Body of pancreas (tissue), 4 donors: ENCODE measurements around the gene ARHGEF28. TPM values are rescaled to one million over a fixed set of nuclear protein-coding genes. Genes with fewer than 3 reads are reported as not detected.

ENCODE experiments used
- ATAC-seq: fragments of 150-250 bp; one replicate; pipeline ENCODE4 v1.9.1; 2016
- DNase-seq, 4 donors: peaks; one replicate each; pipeline ENCODE4 v3.0.0-alpha.2; 2019
- H3K27ac ChIP-seq, 4 donors: fragments of 200-600 bp; sonication (generic); 1 replicate in 3 of 4; 2 replicates in 1 of 4; pipeline versions ENCODE4 v1.5.1 to v1.6.1; 2016 to 2019; ENCODE audit warnings: mild to moderate bottlenecking in 1 of 4, mixed read lengths in 1 of 4, moderate library complexity in 1 of 4
- H3K27me3 ChIP-seq, 2 donors: fragments of 200-600 bp; sonication (generic); one replicate each; pipeline ENCODE4 v1.6.0; 2016; ENCODE audit warnings: mild to moderate bottlenecking in 1 of 2
- H3K36me3 ChIP-seq, 2 donors: fragments of 200-600 bp; sonication (generic); replicated peaks in 1 of 2; 2 replicates each; pipeline ENCODE4 v1.5.1; 2016; ENCODE audit warnings: low read depth in 2 of 2; ENCODE audit not compliant: insufficient read depth in 1 of 2
- H3K4me1 ChIP-seq: fragments of 200-600 bp; sonication (generic); one replicate; pipeline ENCODE4 v1.6.0; 2016
- H3K4me3 ChIP-seq, 2 donors: fragments of 200-600 bp; sonication (generic); 1 replicate in 1 of 2; 2 replicates in 1 of 2; pipeline ENCODE4 v1.5.1; 2016 to 2019
- H3K9me3 ChIP-seq, 3 donors: fragments of 200-600 bp; sonication (generic); 1 replicate in 2 of 3; 2 replicates in 1 of 3; pipeline ENCODE4 v1.5.1; 2016
- POLR2A ChIP-seq, 3 donors: fragments of 450-650 bp; IDR thresholded peaks; one replicate each; pipeline ENCODE4 v1.6.1; 2016; ENCODE audit warnings: antibody characterized with exemption in 3 of 3, mild to moderate bottlenecking in 2 of 3
- WGBS, 2 donors: methylation state at CpG; one replicate each; pipeline ENCODE4 v1.1.5; 2017; 5-methylcytosine and 5-hydroxymethylcytosine counted together
- intact Hi-C: fragments of 100-400 bp; cut with DNase I; formaldehyde crosslinking; loops from one replicate; pipeline ENCODE4 v1.15.1; 2023
- total RNA-seq, 2 donors: library from RNA; depleted of rRNA; stranded (reverse); fragments of >200 nt; gene quantifications; one replicate each; pipeline ENCODE4 v1.1.0, GENCODE V29; 2016
- TF ChIP-seq, protein P1 (sequence below), 7 experiments: fragments of 450-650 bp in 4 of 7; fragments of 200-600 bp in 3 of 7; sonication (generic) in 3 of 7; IDR thresholded peaks; one replicate each; pipeline ENCODE4 v1.5.1; 2016 to 2019; ENCODE audit warnings: antibody characterized with exemption in 7 of 7

The ARHGEF28 gene
- total RNA-seq, 2 donors from 2014 or later: 63.0 to 67.2 TPM

DNA sequence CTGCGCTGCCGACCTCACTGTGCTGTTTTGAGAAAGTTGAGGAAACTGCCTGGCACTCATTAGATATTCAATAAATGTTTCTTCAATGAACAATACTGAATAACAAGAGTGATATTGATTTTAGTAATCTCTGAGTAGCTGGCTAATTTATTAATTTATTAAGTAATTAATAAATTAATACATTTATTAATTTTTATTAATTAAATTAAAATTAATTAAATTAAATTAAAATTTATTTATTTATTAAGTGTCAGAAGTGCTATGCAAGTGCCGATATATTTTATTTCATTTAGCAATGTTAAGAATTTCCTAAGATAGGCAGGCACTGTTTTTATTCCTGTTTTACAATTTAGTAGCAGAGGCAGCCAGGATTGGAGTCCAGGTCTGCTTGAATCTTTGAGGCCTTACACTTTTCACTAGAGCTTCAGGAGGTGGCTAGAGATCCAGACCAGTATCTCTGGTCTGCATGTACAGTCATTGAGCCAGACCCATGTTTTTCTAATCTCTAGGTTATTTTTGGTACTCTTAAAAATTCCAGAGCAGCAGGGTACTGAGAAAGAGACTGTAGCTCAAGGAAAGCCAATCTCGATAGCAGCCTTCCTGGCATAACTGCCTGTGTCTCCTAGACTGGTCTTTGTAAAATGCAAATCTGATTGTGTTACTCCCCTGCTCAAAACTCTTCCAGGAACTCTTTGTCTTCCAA lies 109.2 kb downstream of the ARHGEF28 start:
- 45 to 86% methylated on average over 4 of the region's 4 CpGs for WGBS, 2 donors
- Histone ChIP-seq H3K4me1 (peaks cover 22% of the 10 kb centered on the region), H3K9me3 (no peaks in the 10 kb centered on the region), H3K27ac (no peak overlapping the region), H3K4me3 (no peak overlapping the region), H3K27me3 (no peaks in the 10 kb centered on the region), H3K36me3 (no peaks in the 10 kb centered on the region)
- no peak for TF ChIP-seq POLR2A (IDR thresholded peaks at IDR 0.05)
- TF ChIP-seq, protein P1, sequence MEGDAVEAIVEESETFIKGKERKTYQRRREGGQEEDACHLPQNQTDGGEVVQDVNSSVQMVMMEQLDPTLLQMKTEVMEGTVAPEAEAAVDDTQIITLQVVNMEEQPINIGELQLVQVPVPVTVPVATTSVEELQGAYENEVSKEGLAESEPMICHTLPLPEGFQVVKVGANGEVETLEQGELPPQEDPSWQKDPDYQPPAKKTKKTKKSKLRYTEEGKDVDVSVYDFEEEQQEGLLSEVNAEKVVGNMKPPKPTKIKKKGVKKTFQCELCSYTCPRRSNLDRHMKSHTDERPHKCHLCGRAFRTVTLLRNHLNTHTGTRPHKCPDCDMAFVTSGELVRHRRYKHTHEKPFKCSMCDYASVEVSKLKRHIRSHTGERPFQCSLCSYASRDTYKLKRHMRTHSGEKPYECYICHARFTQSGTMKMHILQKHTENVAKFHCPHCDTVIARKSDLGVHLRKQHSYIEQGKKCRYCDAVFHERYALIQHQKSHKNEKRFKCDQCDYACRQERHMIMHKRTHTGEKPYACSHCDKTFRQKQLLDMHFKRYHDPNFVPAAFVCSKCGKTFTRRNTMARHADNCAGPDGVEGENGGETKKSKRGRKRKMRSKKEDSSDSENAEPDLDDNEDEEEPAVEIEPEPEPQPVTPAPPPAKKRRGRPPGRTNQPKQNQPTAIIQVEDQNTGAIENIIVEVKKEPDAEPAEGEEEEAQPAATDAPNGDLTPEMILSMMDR (IDR thresholded peaks at IDR 0.05): no peak
- DNase-seq: no peak
- intact Hi-C loops: no loop called here
- ATAC-seq: no peak

DNA sequence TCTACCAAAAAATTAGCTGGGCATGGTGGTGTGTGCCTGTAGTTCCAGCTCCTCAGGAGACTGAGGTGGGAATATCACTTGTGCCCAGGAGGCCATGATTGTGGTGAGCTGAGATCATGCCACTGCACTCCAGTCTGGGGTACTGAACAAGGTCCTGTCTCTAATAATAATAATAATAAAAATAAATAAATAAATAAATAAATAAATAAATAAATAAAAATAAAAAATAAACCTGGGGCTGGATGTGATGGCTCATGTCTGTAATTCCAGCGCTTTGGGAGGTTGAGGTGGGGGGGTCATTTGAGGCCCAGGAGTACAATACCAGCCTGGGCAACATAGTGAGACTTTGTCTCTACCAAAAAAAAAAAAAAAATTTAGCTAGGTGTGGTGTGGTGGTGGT lies 113.7 kb downstream of the ARHGEF28 start:
- DNase-seq (no peak), ATAC-seq (no peak)
- no peak overlapping the region for H3K4me3 ChIP-seq
- no peak overlapping the region for H3K27ac ChIP-seq
- WGBS, 2 donors: 96 to 100% methylated on average over 1 of the region's 1 CpG
- intact Hi-C loops: no loop called here
- H3K9me3 ChIP-seq: no peaks in the 10 kb centered on the region
- H3K27me3 ChIP-seq: no peaks in the 10 kb centered on the region
- peaks cover 4% of the 10 kb centered on the region for H3K4me1 ChIP-seq
- H3K36me3 ChIP-seq: no peaks in the 10 kb centered on the region
- no peak for TF ChIP-seq POLR2A (IDR thresholded peaks at IDR 0.05)
- TF ChIP-seq, protein P1 (IDR thresholded peaks at IDR 0.05): no peak

DNA sequence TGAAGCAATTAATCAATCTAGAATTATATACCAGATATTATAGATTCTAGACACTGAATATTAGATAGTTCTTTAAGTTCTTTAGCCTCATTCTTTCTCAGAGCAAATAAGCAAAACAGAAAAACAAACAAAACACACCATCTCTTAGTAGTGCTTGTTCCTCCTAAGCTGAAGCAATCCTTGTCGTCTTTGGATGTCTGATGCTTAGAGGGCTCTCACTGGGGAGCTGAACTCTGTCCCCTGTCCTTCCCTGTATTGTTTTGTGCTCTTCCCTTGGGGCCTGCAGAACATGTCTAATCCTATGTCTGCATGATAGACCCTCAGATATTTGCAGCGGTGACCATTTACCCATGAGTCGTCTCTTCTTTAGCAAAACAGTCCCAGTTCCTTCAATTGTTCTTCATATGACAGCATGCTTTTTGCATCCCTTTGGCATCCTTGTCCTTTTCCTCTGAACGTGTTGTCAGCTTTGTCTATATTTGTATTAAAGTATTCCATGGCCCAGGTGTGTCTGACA lies 114.3 kb downstream of the ARHGEF28 start:
- H3K27ac ChIP-seq: no peak overlapping the region
- H3K9me3 ChIP-seq: no peaks in the 10 kb centered on the region
- no peaks in the 10 kb centered on the region for H3K27me3 ChIP-seq
- intact Hi-C loops: no loop called here
- peaks cover 3% of the 10 kb centered on the region for H3K4me1 ChIP-seq
- ATAC-seq (no peak), DNase-seq (no peak)
- H3K36me3 ChIP-seq: no peaks in the 10 kb centered on the region
- WGBS, 2 donors: 60 to 62% methylated on average over 4 of the region's 4 CpGs
- TF ChIP-seq POLR2A (IDR thresholded peaks at IDR 0.05): no peak
- TF ChIP-seq, protein P1 (IDR thresholded peaks at IDR 0.05): no peak
- H3K4me3 ChIP-seq: no peak overlapping the region

DNA sequence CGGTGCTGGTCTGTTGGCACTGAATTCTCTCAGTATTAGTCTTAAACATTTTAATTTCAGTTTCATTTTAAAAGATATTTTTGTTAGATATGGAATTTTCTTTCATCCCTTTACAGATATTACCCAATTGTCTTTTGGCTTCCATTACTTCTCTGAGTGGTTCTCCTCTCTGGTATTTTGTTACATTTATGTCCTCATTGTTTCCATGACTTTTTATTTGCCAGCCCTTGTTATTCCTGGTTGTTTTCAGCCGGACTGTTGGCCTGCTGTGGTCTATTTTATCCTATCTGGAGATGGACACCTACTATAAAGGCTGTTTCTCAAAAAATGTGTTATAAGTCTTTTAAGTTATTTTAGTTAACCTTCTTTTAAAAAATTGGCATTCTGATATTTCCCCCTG lies 117.2 kb downstream of the ARHGEF28 start:
- Histone ChIP-seq H3K27me3 (no peaks in the 10 kb centered on the region), H3K4me1 (peaks cover 11% of the 10 kb centered on the region), H3K27ac (no peak overlapping the region), H3K4me3 (no peak overlapping the region), H3K36me3 (no peaks in the 10 kb centered on the region), H3K9me3 (no peaks in the 10 kb centered on the region)
- intact Hi-C loops: no loop called here
- TF ChIP-seq, protein P1 (IDR thresholded peaks at IDR 0.05): no peak
- no peak for TF ChIP-seq POLR2A (IDR thresholded peaks at IDR 0.05)
- DNase-seq: no peak
- 83 to 85% methylated on average over 2 of the region's 2 CpGs for WGBS, 2 donors
- no peak for ATAC-seq

DNA sequence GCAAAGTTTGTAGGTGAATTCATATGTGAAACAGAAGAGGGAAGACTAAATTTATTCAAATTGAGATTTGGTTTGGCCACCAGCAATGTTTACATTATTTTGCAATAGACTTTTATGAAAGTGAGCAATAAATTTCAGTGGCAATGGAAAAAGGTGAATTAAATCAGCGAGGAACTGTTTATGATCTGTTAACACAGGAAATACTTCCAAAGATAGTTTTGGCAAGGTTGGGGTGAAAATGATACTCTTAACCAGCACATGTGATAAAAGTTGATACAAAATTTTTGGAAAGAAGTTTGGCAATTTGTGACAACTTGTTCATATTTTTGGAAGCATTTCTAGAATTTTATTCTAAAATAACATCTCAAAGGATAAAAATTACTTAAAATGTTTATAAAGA lies 119.8 kb downstream of the ARHGEF28 start:
- no peak overlapping the region for H3K4me3 ChIP-seq
- intact Hi-C loops: no loop called here
- no peak for DNase-seq
- WGBS, 2 donors: 37 to 41% methylated on average over 1 of the region's 1 CpG
- H3K36me3 ChIP-seq: no peaks in the 10 kb centered on the region
- no peak overlapping the region for H3K27ac ChIP-seq
- no peaks in the 10 kb centered on the region for H3K27me3 ChIP-seq
- no peaks in the 10 kb centered on the region for H3K9me3 ChIP-seq
- peaks cover 36% of the 10 kb centered on the region for H3K4me1 ChIP-seq
- no peak for ATAC-seq
- TF ChIP-seq, protein P1 (IDR thresholded peaks at IDR 0.05): no peak
- no peak for TF ChIP-seq POLR2A (IDR thresholded peaks at IDR 0.05)
